Nephron (organoid): Measurements from ENCODE around the gene RAPGEF4.
"Not testable (repeated sequence)": the region's sequence is repeated elsewhere in the genome, so short reads cannot be mapped to it uniquely, and the experiment has no call there.

ENCODE experiments used
- H3K27ac Mint-ChIP-seq, 3 experiments: 2 replicates each; pipeline ENCODE4 v1.8.0; 2020; ENCODE audit warnings: mixed read lengths in 3 of 3, mild to moderate bottlenecking in 2 of 3, moderate library complexity in 1 of 3
- H3K27me3 Mint-ChIP-seq: 2 replicates; pipeline ENCODE4 v1.8.0; 2021; ENCODE audit warnings: low read depth, mild to moderate bottlenecking, moderate library complexity, mixed read lengths
- H3K36me3 Mint-ChIP-seq: 2 replicates; pipeline ENCODE4 v1.8.0; 2020; ENCODE audit warnings: low read depth, mixed read lengths
- H3K4me1 Mint-ChIP-seq: 2 replicates; pipeline ENCODE4 v1.8.0; 2020; ENCODE audit warnings: mixed read lengths
- H3K4me3 Mint-ChIP-seq, 3 experiments: 2 replicates each; pipeline ENCODE4 v1.8.0; 2020; ENCODE audit warnings: mild to moderate bottlenecking in 3 of 3, mixed read lengths in 3 of 3, moderate library complexity in 2 of 3
- H3K9me3 Mint-ChIP-seq: 2 replicates; pipeline ENCODE4 v1.8.0; 2020; ENCODE audit warnings: mixed read lengths
- TF ChIP-seq, protein P1 (sequence below), 3 experiments: fragments of 200-600 bp; sonication (generic); IDR thresholded peaks; one replicate each; pipeline ENCODE4 v1.5.0; 2021; ENCODE audit warnings: antibody characterized with exemption in 3 of 3; ENCODE audit not compliant: unreplicated experiment in 3 of 3

RAPGEF4 gene

DNA sequence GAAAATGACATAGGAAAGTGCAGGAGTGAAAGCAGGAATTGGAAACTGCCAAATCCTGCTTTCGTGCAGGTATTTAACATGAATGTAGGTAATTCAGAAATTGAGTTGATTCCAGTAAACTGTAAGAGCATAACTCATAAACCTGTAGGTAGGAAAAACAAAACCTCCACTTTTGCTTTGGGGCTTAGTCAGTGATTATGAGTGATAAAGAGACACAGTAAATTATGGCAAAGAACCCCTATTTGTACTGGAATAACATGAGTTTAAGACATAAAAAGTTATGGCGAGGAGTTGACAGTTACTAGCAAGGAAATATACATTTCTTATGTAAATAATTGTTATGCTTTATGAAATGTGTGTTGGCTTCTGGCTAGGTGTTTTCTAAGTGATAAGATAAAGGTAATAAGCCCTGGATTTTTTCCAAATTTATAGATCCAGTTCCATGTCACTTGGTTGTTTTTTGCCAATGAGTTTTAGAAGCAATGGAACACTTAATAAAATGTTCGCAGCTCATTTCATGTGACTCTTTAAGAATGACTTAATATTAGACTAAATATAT, 357.3 kb downstream of the RAPGEF4 start:
- no peaks in the 10 kb centered on the region for H3K9me3 Mint-ChIP-seq
- TF ChIP-seq, protein P1, sequence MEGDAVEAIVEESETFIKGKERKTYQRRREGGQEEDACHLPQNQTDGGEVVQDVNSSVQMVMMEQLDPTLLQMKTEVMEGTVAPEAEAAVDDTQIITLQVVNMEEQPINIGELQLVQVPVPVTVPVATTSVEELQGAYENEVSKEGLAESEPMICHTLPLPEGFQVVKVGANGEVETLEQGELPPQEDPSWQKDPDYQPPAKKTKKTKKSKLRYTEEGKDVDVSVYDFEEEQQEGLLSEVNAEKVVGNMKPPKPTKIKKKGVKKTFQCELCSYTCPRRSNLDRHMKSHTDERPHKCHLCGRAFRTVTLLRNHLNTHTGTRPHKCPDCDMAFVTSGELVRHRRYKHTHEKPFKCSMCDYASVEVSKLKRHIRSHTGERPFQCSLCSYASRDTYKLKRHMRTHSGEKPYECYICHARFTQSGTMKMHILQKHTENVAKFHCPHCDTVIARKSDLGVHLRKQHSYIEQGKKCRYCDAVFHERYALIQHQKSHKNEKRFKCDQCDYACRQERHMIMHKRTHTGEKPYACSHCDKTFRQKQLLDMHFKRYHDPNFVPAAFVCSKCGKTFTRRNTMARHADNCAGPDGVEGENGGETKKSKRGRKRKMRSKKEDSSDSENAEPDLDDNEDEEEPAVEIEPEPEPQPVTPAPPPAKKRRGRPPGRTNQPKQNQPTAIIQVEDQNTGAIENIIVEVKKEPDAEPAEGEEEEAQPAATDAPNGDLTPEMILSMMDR (IDR thresholded peaks at IDR 0.05; ENCODE audit: unreplicated experiment in 3 of 3): no peak
- peaks cover 13% of the 10 kb centered on the region for H3K4me1 Mint-ChIP-seq
- H3K27ac Mint-ChIP-seq: no peak overlapping the region
- no peaks in the 10 kb centered on the region for H3K27me3 Mint-ChIP-seq
- no peak overlapping the region for H3K4me3 Mint-ChIP-seq
- peaks cover 22% of the 10 kb centered on the region for H3K36me3 Mint-ChIP-seq

DNA sequence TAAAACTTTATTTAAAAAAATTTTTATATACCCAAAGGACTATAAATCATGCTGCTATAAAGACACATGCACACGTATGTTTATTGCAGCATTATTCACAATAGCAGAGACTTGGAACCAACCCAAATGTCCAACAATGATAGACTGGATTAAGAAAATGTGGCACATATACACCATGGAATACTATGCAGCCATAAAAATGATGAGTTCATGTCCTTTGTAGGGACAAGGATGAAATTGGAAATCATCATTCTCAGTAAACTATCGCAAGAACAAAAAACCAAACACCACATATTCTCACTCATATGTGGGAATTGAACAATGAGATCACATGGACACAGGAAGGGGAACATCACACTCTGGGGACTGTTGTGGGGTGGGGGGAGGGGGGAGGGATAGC, 358.0 kb downstream of the RAPGEF4 start:
- not testable (repeated sequence) for H3K4me3 Mint-ChIP-seq, H3K27ac Mint-ChIP-seq, H3K9me3 Mint-ChIP-seq, H3K27me3 Mint-ChIP-seq
- H3K4me1 Mint-ChIP-seq: peaks cover 13% of the 10 kb centered on the region
- H3K36me3 Mint-ChIP-seq: peaks cover 22% of the 10 kb centered on the region

DNA sequence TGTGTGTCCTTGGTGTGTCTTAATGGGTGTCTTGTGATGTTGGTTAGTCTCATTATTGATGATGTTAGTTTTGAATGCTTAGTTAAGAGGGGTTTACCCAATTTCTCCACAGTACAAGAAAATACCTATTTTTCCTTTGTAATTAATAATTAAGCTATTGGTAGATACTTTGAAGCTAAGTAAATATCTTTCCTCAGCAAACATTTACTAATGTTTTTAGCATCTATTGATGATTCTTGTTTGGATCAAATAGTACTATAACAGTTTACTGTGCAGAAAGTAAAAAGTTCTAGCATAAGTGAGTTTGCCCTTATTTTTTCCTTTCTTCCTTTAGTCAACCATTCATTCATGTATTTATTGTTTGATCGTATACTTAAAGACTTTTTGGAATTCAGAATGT, 359.1 kb downstream of the RAPGEF4 start:
- no peak overlapping the region for H3K4me3 Mint-ChIP-seq
- TF ChIP-seq, protein P1 (IDR thresholded peaks at IDR 0.05; ENCODE audit: unreplicated experiment in 3 of 3): no peak
- no peaks in the 10 kb centered on the region for H3K27me3 Mint-ChIP-seq
- H3K36me3 Mint-ChIP-seq: peaks cover 22% of the 10 kb centered on the region
- H3K4me1 Mint-ChIP-seq: peaks cover 17% of the 10 kb centered on the region
- no peak overlapping the region for H3K27ac Mint-ChIP-seq
- no peaks in the 10 kb centered on the region for H3K9me3 Mint-ChIP-seq

DNA sequence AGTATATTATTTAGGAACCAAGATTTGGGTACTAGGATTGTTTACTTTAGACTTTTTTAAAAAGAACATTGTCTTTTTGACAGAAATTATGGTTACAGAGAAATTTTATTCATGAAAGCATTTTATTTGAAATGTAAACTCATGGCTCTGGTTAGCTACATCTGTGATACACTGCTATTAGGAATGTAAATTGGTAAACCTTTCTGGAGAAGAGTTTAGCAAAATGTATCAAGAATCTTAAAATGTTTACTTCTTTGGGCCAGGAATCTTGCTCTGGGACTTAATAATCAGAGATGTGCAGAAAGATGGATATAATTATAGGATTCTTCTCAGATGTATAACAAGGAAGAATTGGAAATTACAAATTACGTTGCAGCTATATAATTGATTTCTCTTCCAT, 359.7 kb downstream of the RAPGEF4 start:
- Mint-ChIP-seq H3K9me3 (no peaks in the 10 kb centered on the region), H3K27me3 (no peaks in the 10 kb centered on the region), H3K27ac (no peak overlapping the region), H3K36me3 (peaks cover 22% of the 10 kb centered on the region), H3K4me1 (peaks cover 14% of the 10 kb centered on the region), H3K4me3 (no peak overlapping the region)
- TF ChIP-seq, protein P1 (IDR thresholded peaks at IDR 0.05; ENCODE audit: unreplicated experiment in 3 of 3): no peak

DNA sequence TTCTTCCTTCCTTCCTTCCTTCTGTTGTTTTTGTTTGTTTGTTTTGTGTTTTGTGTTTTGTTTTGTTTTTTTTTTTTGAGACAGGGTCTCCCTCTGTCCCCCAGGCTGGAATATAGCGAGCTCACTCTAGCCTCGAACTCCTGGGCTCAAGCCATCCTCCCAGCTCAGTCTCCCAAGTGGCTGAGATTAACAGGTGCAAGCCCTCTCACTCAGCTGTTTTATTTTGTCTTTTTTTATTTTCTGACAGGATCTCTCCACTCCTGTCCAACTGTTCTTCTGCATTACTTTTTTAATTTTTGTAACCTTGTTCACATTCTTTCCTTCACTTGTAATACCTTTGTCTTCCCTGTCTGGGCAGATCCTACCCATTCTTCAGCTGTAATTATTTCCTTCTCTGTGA, 363.6 kb downstream of the RAPGEF4 start:
- Mint-ChIP-seq H3K36me3 (peaks cover 13% of the 10 kb centered on the region), H3K27ac (no peak overlapping the region), H3K4me1 (peaks cover 4% of the 10 kb centered on the region), H3K9me3 (no peaks in the 10 kb centered on the region), H3K4me3 (no peak overlapping the region), H3K27me3 (no peaks in the 10 kb centered on the region)
- TF ChIP-seq, protein P1 (IDR thresholded peaks at IDR 0.05; ENCODE audit: unreplicated experiment in 3 of 3): no peak

DNA sequence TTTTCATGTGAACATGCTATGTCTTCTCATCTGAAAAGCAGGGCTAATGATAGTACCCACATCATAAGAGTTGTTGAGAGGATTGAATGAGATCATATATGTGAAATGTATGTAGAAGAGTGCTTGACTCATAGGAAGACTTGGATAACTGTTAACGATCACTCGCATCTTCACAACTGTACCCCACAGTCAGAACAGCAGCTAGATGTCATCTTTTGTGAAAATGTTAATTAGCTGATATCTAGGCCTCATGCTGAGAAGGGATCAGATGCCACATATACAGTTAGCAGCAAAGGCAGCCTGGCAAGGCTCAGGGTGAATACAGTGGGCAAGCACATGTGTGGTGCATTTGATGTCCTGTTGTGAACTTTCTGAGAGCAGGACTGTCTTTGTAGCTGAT, 364.2 kb downstream of the RAPGEF4 start:
- Mint-ChIP-seq H3K27ac (no peak overlapping the region), H3K4me3 (no peak overlapping the region), H3K36me3 (peaks cover 8% of the 10 kb centered on the region), H3K4me1 (peaks cover 4% of the 10 kb centered on the region), H3K27me3 (no peaks in the 10 kb centered on the region), H3K9me3 (no peaks in the 10 kb centered on the region)
- TF ChIP-seq, protein P1 (IDR thresholded peaks at IDR 0.05; ENCODE audit: unreplicated experiment in 3 of 3): no peak
